ENCODE measurements around the gene S1PR1. TPM values are rescaled to one million over a fixed set of nuclear protein-coding genes. Genes with fewer than 3 reads are reported as not detected.

The S1PR1 gene
- total RNA-seq, 1 donor from 2014 or later = 8.7 TPM

DNA sequence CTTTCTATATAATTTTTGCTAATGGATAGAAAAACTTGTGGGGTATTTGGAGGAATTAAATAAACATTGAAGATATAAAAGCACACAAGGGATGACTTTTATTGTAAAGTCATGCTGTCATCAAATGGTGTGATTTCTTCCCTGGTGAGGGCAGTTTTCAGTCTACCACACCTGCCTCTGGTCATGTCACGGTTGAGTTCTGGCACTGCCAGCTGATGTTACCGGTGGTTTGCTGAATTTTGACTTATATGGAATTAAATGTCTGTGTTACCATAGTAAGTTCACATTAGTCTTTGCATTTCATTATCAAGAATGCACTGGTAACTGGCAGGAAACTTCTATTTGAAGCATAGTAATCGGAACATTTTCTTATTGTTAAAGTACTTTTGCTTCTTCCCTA lies 13.4 kb downstream of the S1PR1 start:
- no peaks in the 10 kb centered on the region for H3K36me3 Mint-ChIP-seq
- H3K4me2 ChIP-seq = peak overlapping the region; percentile 52
- no peak overlapping the region for H3K9ac ChIP-seq
- no peak for TF ChIP-seq EZH2 (IDR thresholded peaks at IDR 0.05)
- no peak for TF ChIP-seq EZH2phosphoT487 (IDR thresholded peaks at IDR 0.05)
- TF ChIP-seq, protein P1, sequence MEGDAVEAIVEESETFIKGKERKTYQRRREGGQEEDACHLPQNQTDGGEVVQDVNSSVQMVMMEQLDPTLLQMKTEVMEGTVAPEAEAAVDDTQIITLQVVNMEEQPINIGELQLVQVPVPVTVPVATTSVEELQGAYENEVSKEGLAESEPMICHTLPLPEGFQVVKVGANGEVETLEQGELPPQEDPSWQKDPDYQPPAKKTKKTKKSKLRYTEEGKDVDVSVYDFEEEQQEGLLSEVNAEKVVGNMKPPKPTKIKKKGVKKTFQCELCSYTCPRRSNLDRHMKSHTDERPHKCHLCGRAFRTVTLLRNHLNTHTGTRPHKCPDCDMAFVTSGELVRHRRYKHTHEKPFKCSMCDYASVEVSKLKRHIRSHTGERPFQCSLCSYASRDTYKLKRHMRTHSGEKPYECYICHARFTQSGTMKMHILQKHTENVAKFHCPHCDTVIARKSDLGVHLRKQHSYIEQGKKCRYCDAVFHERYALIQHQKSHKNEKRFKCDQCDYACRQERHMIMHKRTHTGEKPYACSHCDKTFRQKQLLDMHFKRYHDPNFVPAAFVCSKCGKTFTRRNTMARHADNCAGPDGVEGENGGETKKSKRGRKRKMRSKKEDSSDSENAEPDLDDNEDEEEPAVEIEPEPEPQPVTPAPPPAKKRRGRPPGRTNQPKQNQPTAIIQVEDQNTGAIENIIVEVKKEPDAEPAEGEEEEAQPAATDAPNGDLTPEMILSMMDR (IDR thresholded peaks at IDR 0.05) = no peak
- H3K27me3 Mint-ChIP-seq (ENCODE audit: insufficient read depth, low read depth) = no peaks in the 10 kb centered on the region
- no peaks in the 10 kb centered on the region for H3K79me2 ChIP-seq (ENCODE audit: low read depth)
- H3K9me3 Mint-ChIP-seq = no peaks in the 10 kb centered on the region
- peaks cover 24% of the 10 kb centered on the region for H3F3A ChIP-seq (ENCODE audit: low read depth)
- H3K9me3 ChIP-seq (ENCODE audit: low read depth) = no peaks in the 10 kb centered on the region
- H3K27ac ChIP-seq = peak overlapping the region; percentile 74
- no peak overlapping the region for H2AFZ ChIP-seq (replicated peaks)
- DNase-seq (ENCODE audit: low spot score) = no peak
- no peaks in the 10 kb centered on the region for H4K20me1 ChIP-seq (ENCODE audit: low read depth)
- H3K36me3 ChIP-seq = no peaks in the 10 kb centered on the region
- no peak overlapping the region for H3K27ac Mint-ChIP-seq
- H3K4me1 Mint-ChIP-seq = peaks cover 22% of the 10 kb centered on the region
- H3K4me1 ChIP-seq = peaks cover 21% of the 10 kb centered on the region
- H3K4me3 ChIP-seq = no peak overlapping the region
- H3K27me3 ChIP-seq = no peaks in the 10 kb centered on the region
- no peak overlapping the region for H3K4me3 Mint-ChIP-seq

DNA sequence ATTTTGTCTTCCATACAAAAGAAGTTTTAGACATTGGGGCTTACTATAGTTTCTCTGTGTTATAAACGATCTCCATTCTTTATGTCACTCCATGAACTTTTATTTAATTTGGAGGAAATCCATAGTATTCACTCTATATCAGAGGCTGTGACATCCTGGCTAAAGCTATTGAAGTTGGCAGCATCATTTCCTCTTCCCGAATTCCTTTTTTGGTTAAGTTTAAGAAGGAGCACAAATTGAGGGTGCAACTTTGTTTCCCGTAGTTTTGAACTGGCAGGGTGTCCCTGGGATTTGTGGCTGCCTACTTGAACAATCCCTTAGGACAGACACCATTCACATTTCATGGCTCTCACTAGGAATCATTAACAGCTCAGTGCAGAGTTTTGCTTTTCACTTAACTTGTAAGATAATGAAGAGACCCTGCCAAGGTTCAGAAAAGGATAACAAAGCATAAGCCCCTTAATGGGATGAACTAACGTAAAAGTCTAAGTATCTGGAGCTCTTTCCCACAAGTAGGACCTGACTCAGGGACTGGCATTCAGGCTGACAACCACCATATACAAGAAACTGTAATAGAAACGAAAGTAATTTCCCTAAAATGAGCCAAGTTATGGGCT lies 13.9 kb downstream of the S1PR1 start:
- peaks cover 22% of the 10 kb centered on the region for H3K4me1 Mint-ChIP-seq
- Histone ChIP-seq H4K20me1 (ENCODE audit: low read depth) (no peaks in the 10 kb centered on the region), H2AFZ (replicated peaks) (no peak overlapping the region), H3K79me2 (ENCODE audit: low read depth) (no peaks in the 10 kb centered on the region), H3K27ac (peak overlapping the region; percentile 74), H3K4me3 (no peak overlapping the region), H3K9ac (no peak overlapping the region), H3K36me3 (no peaks in the 10 kb centered on the region), H3K4me1 (peaks cover 21% of the 10 kb centered on the region), H3F3A (ENCODE audit: low read depth) (peaks cover 24% of the 10 kb centered on the region), H3K4me2 (peak overlapping the region; percentile 52), H3K27me3 (no peaks in the 10 kb centered on the region), H3K9me3 (ENCODE audit: low read depth) (no peaks in the 10 kb centered on the region)
- no peaks in the 10 kb centered on the region for H3K36me3 Mint-ChIP-seq
- no peaks in the 10 kb centered on the region for H3K27me3 Mint-ChIP-seq (ENCODE audit: insufficient read depth, low read depth)
- TF ChIP-seq, protein P1 (IDR thresholded peaks at IDR 0.05) = no peak
- peak; percentile 58 for TF ChIP-seq EZH2phosphoT487 (IDR thresholded peaks at IDR 0.05)
- TF ChIP-seq EZH2 (IDR thresholded peaks at IDR 0.05) = no peak
- peak overlapping the region; percentile 26 for H3K27ac Mint-ChIP-seq
- H3K9me3 Mint-ChIP-seq = no peaks in the 10 kb centered on the region
- peak; percentile 66 for DNase-seq (ENCODE audit: low spot score)
- H3K4me3 Mint-ChIP-seq = peak overlapping the region; percentile 20

DNA sequence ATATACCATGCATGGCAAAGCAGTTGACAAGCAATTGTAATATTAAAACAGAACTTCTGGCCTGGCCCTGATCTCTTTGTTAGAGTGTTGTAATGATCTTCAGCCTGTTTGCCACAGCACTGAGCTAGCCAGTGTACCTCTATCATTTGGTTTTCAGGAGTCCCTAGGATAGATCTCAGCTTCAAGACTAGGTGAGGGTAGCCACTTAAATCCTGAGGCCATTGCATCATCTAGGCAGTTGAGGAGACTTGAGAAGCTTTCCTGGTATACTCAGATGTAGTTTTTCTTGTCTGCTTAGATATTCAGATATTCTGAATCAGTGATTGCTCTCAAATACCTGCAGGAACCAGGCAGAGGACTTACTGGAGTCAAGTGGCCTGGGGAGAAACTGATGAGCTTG lies 14.7 kb downstream of the S1PR1 start:
- no peak for TF ChIP-seq EZH2 (IDR thresholded peaks at IDR 0.05)
- TF ChIP-seq, protein P1 (IDR thresholded peaks at IDR 0.05) = no peak
- TF ChIP-seq EZH2phosphoT487 (IDR thresholded peaks at IDR 0.05) = no peak
- no peaks in the 10 kb centered on the region for H3K27me3 Mint-ChIP-seq (ENCODE audit: insufficient read depth, low read depth)
- no peak overlapping the region for H2AFZ ChIP-seq (replicated peaks)
- H3K9me3 Mint-ChIP-seq = no peaks in the 10 kb centered on the region
- no peak overlapping the region for H3K4me3 ChIP-seq
- H3K4me2 ChIP-seq = peak overlapping the region; percentile 52
- H3K9ac ChIP-seq = no peak overlapping the region
- H3K27me3 ChIP-seq = no peaks in the 10 kb centered on the region
- no peaks in the 10 kb centered on the region for H3K36me3 ChIP-seq
- H4K20me1 ChIP-seq (ENCODE audit: low read depth) = no peaks in the 10 kb centered on the region
- peak overlapping the region; percentile 74 for H3K27ac ChIP-seq
- no peak overlapping the region for H3K4me3 Mint-ChIP-seq
- peaks cover 24% of the 10 kb centered on the region for H3F3A ChIP-seq (ENCODE audit: low read depth)
- peaks cover 22% of the 10 kb centered on the region for H3K4me1 Mint-ChIP-seq
- no peaks in the 10 kb centered on the region for H3K9me3 ChIP-seq (ENCODE audit: low read depth)
- H3K27ac Mint-ChIP-seq = no peak overlapping the region
- H3K79me2 ChIP-seq (ENCODE audit: low read depth) = no peaks in the 10 kb centered on the region
- peaks cover 21% of the 10 kb centered on the region for H3K4me1 ChIP-seq
- DNase-seq (ENCODE audit: low spot score) = no peak
- H3K36me3 Mint-ChIP-seq = no peaks in the 10 kb centered on the region
